GM10248 (cell line): ENCODE measurements around the gene MYO5B.

Source experiments
- CTCF ChIA-PET: fragments of 300-600 bp; sonication (Branson Sonifier 250); formaldehyde crosslinking; extraction: SDS; loops from one replicate; lab custom pipeline; 2021; ENCODE audit warnings: antibody characterized with exemption; lab: Yijun Ruan, JAX
- POLR2A ChIA-PET: fragments of 350-650 bp; sonication (Branson Sonifier 250); formaldehyde crosslinking; extraction: SDS; loops from one replicate; lab custom pipeline; 2020; ENCODE audit warnings: antibody characterized with exemption; lab: Yijun Ruan, JAX
- DNase-seq: peaks from one replicate; pipeline ENCODE4 v3.0.0; 2012; ENCODE audit errors: extremely low spot score
- CTCF ChIP-seq: IDR thresholded peaks from 2 replicates; pipeline ENCODE4 v1.5.1; 2012; ENCODE audit warnings: mild to moderate bottlenecking, low read depth; ENCODE audit errors: extremely low read depth, missing control alignments, control extremely low read depth

Gene MYO5B

GRCh38 chr18:49861659-49862058 lies 333.3 kb downstream of the MYO5B start:
- no peak for DNase-seq
- POLR2A ChIA-PET = no interaction called here
- peak; percentile 41 for TF ChIP-seq CTCF
- CTCF ChIA-PET = interaction anchor here (0.9 to 6.5 kb wide), 8 partner anchors 8 to 1386 kb away, joined by 3 to 103 read pairs (median 4); no protein-coding TSS in a partner anchor

GRCh38 chr18:49859725-49860124 lies 335.2 kb downstream of the MYO5B start:
- ChIA-PET POLR2A (no interaction called here), CTCF (interaction anchor here (1.1 to 6.5 kb wide), 16 partner anchors 8 to 1384 kb away, joined by 3 to 103 read pairs (median 4); no protein-coding TSS in a partner anchor)
- no peak for TF ChIP-seq CTCF
- DNase-seq = no peak

GRCh38 chr18:49859021-49859359 lies 336.0 kb downstream of the MYO5B start:
- TF ChIP-seq CTCF = no peak
- no peak for DNase-seq
- CTCF ChIA-PET = interaction anchor here (0.7 to 6.5 kb wide), 36 partner anchors 8 to 1185 kb away, joined by 3 to 103 read pairs (median 4); no protein-coding TSS in a partner anchor
- POLR2A ChIA-PET = no interaction called here

GRCh38 chr18:49858309-49859020 lies 336.5 kb downstream of the MYO5B start:
- TF ChIP-seq CTCF = peak; percentile 80
- peak; percentile 73 for DNase-seq
- ChIA-PET POLR2A (no interaction called here), CTCF (interaction anchor here (0.6 to 6.5 kb wide), 40 partner anchors 8 to 1184 kb away, joined by 3 to 103 read pairs (median 4); no protein-coding TSS in a partner anchor)

GRCh38 chr18:49857708-49858107 lies 337.2 kb downstream of the MYO5B start:
- ChIA-PET CTCF (interaction anchor here (0.8 to 6.5 kb wide), 24 partner anchors 8 to 1169 kb away, joined by 3 to 103 read pairs (median 4); no protein-coding TSS in a partner anchor), POLR2A (no interaction called here)
- DNase-seq = no peak
- no peak for TF ChIP-seq CTCF

GRCh38 chr18:49856496-49856895 lies 338.5 kb downstream of the MYO5B start:
- CTCF ChIA-PET = interaction anchor here (0.6 to 3.4 kb wide), 2 partner anchors 296 to 346 kb away, joined by 3 to 23 read pairs; no protein-coding TSS in a partner anchor
- no peak for DNase-seq
- no peak for TF ChIP-seq CTCF
- POLR2A ChIA-PET = no interaction called here
